Middle frontal gyrus (tissue), 1 donor: Measurements from ENCODE around the gene HECW1.

Experiments
- DNase-seq: peaks from one replicate; pipeline ENCODE4 v3.0.0-alpha.2; 2015; ENCODE audit warnings: low spot score; ENCODE audit errors: extremely low spot score

HECW1 gene

DNA sequence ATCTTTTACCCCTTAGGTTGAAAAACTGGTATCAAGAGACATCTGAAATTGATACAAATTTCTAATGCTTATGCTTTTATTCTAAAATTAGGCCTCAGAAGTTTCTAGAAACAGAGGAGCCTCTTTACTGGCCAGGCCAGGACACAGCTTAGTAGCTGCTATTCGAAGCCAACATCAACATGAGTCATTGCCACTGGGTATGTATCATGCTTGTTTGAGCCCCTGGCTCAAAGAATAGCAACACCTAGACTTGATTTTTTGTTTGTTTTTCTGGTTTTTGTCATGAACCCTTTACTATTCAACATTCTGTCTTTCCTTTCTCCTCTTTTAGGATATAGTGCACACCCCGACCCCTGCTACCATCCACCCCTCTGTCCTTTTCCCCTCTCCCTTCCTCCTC, 379.5 kb downstream of the HECW1 start:
- DNase-seq: no peak

DNA sequence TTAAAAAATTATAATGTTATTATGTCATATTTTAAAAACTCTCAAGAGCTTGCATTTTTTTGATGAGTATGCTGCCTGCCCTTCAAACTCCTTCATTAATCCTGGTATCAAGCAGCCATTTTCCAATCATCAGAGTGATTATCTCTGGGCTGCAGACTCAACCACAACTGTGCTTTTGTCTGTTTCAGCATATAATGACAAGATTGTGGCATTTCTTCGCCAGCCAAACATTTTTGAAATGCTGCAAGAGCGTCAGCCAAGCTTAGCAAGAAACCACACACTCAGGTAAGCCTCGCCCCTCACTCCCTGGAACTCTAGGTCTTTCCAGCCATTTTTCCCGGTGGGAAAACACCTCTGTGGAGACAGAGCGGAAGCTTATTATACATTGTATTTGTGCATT, 380.4 kb downstream of the HECW1 start:
- DNase-seq: no peak

DNA sequence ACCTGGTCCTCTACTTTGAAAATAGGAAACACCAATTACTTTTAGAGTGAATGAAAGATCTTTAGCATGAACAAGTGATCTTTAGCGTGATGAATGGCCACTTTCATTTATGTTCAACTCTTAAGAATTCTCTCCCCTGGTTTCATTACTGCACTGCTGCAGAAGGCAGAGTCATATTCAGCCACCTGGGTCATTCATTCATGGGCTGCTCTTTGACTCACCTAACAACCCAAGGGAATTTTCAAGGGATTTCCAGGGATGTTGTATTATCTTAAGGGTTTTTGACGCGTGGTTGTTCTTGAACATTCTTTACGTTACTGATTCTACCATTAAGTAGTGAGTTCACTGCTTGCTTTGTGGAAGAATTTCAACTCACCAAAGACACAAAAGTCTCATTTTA, 383.1 kb downstream of the HECW1 start:
- no peak for DNase-seq

DNA sequence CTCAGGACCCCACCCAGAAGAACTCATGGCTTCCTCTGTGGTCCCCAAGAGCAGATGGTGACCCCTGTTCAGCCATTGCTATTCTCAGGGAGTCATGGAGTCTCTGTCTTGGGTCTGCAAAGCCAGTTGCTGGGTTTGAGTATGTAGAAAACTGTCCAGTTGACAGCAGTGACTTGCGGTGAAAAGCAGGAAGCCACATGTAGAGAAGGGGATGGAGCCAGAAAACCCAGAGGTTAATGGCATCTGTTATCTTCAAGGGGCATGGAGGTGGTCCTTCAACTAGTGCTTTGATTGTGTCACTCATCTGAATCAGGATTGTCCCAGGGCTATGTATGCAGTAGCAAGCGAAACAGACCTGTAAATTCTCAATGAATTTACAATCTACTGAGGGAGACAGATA, 384.1 kb downstream of the HECW1 start:
- DNase-seq: no peak

DNA sequence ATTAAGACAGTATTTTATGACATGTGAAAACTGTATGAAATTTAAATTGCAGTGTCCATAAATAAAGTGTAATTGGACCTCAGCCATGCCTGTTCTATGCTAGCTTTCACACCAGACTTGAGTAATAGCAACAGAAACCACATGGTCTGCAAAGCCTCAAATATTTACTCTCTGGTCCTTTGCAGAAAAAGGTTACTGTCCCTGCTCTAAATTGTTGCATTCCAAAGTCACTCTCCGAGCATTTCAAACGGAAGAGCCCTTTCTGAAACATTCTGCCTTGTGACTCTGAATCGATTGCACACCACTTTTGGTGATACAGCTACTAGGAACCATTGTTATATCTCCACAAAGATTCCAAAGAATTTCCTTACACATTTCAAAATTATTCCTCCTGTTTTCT, 389.4 kb downstream of the HECW1 start:
- no peak for DNase-seq

DNA sequence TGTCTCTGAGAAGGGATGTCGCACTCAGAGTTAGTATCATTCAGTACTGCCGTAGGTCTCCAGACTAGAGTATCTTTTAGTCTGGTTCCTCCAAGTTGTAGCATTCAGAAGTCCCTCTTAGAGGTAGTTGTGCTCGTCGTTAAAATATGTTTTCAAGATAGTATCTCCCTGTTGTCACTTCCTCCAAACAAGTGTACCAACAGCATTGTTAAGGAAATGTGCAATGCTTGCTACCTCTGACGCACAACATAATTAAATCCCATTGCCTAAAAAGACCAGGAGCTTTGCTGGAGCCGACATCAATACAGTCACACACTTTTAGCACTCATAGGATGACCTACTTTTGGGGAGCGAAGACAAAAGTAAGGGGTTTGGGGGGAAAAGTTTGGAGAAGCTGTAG, 390.5 kb downstream of the HECW1 start:
- DNase-seq: no peak

DNA sequence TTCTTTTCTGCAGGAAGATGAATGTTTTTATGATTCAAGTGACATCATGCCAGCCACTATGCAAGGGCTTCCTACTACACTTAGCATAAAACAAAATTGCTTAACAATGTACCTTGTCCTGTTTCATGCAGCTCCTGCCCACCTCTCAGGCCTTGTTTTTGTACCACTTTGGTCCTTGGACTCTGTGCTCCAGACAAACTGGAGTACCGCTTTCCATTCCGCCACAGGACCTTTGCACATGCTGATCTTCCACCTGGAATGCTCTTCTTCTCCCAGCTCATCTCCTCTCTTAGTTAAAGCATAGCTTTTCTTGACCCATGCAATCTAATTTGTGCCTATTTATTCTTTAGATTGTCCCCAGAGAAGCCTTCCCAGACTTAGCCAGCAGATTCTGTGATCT, 393.0 kb downstream of the HECW1 start:
- no peak for DNase-seq

DNA sequence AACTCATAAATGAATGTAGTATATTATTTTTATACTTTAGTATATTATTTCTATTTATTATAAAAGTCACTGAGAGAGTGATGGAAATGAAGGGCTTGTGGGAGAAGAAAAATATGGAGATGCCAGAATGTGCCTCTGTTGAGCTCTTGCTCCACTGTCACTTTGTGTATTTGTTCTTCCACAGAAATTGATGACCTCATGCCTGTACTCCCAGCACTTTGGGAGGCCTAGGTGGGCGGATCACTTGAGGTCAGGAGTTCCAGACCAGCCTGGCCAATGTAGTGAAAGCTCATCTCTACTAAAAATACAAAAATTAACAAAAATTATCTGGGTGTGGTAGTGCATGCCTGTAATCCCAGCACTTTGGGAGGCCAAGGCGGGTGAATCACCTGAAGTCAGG, 394.0 kb downstream of the HECW1 start:
- no peak for DNase-seq

DNA sequence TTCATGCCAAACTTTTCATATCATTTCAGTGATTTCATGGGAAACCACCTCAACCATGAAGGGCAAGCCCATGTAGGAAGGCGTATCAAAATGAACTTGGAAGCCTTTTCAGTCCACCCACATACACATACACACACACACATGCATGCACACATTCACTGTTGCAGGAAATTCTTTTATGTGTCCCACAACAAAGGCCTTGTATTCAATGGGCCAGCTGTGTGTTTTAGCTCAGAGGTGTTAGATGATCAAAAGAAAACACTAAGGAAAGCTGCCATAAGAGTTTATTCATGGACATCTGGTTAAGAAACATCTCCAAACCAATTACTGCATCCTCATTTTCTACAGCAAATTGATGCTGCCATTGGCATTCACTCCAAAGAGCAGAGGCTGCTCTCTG, 396.0 kb downstream of the HECW1 start:
- DNase-seq: no peak

DNA sequence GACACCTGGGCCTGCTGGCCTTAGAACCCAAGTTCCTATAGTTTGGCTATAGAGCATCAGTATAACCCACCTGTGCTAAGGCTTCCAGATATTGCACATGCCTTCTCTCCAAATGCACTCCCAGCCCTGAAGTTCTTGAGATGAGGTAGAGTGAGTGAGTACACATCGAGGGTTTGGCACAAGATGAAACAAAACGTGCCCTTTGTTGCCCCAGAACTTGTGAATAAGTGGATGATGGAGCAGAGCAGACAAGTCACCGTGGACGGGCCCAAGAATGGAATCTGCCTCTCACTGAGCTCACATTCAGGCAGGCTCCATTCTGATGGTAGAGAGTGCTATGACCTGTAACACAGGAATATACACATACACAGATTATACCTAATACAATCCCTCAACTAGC, 397.5 kb downstream of the HECW1 start:
- DNase-seq: no peak

DNA sequence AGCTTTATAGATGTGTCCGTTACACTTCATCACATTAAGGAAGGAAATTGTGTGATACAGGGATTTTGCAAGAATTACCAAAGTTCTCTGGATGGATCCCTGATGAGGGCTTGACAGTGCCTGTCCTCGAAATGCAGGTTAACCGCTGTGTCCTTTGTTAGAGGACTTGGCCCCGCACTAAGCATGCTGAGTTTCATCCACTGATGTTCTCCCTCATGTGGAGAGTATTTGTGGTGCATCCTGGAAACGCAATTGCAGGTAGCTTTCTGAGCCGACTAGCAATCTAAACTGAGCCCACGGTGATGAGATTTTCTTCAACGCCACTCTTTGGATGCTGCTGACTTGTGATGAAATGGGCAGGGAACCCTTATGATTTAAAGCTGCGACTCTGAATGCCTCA, 398.6 kb downstream of the HECW1 start:
- no peak for DNase-seq

DNA sequence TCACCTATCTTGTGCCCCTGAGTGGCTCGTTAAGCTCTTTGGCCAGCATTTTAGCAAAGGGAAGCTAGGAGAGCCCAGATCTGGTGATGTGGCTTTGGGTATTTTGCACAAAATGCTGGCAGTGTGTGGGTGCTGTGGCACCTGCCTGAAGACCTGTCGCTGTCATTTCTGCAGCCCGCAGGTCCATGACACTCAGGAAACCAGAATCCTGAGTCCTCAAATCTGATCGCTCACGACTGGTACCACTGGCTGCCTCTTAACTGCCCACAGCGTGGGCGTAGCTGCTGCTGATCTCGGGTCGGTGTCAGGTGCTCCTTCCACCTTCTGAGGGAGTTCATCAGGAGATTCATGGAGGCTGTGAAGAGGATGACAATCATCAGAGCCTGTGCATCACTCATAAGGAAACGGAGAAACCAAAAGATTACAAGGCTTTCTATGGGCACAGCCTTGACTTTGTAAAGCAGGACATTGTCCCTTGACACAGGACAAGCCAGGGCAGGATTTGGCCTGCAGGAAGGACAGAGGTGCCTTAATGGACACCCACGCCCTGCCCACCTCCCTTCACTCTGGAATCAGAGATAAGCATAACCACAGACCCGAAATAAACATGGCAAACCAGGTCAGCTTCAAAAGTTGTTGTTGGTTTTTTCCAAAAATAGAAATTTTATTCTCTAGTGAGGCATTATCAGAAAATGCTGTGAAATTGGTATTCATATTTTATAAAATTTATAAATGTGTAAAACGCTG, 399.5 kb downstream of the HECW1 start:
- no peak for DNase-seq

DNA sequence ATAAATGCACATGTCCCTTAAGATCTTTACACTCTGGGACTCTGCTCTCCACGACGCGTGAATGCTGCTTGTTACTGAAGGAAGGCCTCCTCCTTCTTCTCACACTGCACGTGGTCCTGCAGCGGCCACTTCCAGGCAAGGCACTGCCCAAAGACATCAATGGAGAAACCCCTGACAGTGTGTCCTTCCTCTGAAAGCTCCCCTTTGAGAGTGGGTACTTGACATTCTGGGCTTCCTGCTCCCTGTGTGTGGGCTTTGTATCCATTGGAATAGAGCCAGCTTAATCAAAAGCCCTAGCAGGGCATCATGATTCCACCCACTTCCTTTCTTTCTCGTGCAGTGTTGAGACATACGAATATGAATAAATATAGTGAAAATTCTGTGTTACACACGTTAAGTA, 400.8 kb downstream of the HECW1 start:
- no peak for DNase-seq

DNA sequence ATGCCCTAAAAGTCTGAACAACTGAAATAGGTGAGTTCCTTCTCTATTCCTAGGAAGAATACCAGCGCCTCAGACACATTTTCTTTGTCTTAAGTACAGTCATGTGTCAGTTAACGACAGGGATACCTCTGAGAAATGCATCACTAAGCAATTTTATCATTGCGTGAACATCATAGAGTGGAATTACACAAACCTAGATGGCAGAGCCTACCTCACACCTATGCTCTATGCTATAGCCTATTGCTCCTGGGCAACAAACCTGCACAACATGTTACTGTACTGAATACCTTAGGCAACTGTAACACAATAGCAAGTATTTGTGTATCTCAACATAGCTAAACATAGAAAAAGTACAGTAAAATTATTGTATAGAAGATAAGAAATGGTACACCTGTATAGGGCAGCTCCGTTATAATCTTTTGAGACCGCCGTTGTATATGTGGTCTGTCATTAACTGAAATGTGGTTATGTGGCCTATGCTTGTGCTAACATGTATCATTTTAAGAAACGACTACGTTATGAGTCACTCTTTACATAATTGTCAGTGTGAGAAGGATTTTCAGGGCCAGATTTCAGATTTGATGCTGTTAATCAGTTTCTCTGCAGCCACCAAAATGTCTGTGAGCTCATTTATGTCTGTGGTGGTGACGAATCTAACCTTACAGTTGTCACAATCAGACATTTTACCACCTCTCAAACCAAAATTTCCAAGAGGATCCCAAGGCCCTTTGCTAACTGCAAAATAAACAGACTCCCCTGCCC, 404.3 kb downstream of the HECW1 start:
- no peak for DNase-seq

DNA sequence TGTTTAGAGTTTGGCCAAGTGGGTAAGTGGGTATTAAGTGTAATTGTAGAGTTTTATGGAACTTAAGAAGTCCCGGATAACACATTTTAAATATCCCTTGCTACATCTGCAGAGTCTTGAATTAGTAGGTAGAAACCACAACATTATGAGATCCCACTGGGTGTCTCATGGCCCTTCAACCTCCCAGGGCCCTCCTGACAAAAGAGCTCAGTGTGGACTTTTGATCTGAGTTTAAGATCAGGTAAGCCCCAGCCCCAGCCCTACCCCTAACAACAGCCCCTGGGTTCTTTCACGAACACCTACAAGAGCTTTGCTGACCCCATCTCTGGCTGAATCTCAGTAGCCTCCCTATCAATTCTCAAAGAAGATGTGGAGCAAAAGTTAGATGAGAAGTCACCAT, 405.0 kb downstream of the HECW1 start:
- no peak for DNase-seq

DNA sequence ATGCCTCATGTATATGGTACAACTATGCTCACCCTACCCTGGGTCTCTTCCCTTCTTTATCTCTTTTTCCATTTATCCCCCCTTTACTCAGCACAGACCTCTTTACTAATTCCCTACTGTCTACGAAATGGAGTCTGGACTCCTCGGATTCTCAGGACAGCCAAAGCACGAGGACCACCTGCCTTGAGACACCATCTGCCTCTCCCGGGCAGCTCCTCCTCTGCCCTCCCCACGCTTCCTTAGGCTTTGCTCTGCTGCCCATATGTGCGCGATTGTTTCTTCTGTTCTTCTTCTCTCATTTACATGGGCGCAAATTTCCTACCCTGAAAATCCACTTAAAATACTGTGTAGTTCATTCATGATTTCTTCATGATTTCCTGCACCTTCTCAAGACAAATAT, 407.8 kb downstream of the HECW1 start:
- peak; percentile 15 for DNase-seq

DNA sequence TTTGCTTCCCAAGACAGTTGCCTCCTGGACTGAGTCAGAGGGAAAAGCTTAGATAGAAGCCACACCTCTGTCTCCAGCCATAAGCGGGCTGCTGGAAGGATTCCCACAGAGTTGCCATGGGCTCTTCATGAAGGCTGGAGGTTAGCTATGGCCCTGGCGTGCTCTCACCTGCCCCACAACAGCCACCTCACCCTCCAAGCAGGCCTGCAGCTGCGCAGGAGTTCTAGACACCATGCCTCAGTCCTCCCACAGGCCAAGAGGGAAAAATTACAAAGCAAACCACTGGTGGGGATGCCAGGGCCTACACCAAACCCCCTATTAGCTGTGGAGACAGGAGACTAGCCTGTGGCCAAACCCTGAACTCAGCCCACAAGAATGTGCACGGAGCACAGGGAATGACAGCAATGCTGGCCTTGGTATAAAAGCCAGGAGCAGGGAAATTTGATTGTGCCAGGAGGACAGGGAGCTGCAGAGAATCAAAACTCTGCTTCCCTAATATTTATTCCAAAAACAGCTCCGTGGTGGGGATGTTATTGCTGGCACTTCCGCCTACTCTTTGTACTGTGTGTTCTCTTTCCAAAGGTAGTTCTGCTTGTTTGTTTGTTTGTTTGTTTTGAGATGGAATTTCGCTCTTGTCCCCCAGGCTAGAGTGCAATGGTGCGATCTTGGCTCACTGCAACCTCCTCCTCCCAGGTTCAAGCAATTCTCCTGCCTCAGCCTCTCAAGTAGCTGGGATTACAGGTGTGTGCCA, 410.1 kb downstream of the HECW1 start:
- DNase-seq: no peak

DNA sequence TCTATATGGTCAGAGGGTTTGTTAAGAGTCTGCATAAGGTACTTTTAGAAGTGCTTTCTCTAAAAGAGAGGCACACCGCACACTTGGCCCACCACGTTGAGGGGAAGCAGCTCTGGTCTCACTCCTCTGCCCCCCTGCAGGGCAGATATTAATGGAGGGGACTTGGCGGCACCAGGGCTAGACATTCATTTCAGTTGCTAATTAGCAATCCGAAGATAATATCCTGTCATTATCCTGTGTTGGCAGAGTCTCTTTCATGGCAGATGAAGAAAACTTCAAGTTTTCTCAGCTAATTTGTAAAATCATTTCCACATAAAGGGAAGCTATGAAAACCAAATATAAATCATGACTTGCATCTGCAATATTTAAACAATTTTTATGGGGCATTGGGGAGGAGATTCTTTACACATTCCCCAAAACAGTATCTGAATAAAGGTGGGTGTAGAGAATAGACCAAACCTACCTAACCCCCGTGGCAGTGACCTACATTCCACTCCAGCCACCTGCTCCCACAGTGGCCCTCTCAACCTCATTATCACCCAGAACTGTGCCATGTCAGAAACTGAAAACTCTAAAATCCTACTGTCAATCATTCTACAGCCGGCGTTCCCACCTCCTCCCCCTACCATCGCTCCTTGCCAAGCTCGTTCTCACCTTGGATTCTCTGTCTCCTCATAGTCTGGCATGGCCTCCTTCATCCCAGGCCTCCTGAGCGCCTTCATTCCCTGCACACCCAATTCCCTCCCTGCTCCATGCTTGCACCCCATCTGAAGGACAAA, 416.3 kb downstream of the HECW1 start:
- no peak for DNase-seq

DNA sequence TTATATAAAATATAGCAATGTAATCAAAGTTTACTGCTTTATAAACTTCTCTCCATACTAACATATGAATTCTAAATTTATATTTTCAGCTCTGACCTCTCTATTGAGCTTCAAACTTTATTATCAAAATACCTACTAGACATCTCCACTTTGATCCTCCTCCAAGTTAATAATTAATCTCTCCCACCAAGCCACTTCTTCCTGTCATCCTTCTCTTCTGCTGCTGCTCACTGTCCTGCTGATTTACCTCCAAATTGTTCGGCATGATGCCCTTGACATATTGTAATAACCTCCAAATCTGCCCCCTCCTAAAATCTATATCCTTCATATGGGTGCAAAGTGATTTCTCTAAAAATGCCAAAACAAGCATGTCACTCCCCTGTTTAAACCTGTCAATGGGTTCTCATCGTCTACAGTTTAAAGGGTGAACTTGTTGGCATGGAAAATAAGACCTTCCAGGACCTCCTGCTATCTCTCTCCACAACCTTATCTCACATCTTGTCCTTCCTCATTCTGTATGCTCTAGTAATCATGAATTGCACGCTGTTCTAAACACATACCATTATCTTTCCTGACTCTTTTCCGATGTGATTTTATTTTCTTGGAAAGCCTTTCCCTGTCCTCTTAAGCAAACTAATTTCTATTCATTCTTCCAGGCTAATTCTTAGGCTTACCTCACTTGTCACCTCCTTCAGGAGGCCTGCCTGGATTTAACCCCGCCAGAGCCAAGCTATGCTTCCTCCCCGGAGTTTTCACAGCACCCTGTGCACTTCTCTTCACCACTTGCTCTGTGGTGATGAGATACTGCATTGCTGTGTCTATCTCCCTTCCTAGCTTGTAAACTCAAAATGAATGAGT, 418.3 kb downstream of the HECW1 start:
- DNase-seq: no peak

DNA sequence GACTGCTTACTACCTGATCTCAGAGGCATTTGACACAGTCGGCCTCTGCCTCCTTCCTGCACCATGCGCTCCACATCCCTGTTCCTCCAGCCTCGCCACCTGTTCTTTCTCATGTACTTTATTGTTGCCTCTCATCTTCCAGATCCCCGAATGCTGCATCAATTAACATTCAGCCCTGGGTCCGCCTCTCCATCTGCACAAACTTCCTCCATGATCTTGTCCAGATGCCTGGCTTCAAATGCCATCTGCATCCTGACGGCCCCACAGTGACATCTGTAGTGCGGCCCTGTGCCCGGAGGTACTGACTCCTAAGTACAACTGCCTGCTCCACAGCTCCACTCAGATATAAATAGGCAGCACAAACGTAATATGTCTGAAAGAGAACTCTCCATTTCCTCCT, 419.3 kb downstream of the HECW1 start:
- DNase-seq: no peak
